Uterus (tissue), 4 donors: ENCODE data around the gene SLC25A30. TPM values are rescaled to one million over a fixed set of nuclear protein-coding genes. Genes with fewer than 3 reads are reported as not detected.

Source experiments
- DNase-seq, 2 donors: peaks; one replicate each; pipeline ENCODE4 v3.0.0-alpha.2; 2019 to 2020
- H3K27ac ChIP-seq, 2 donors: fragments of 200-600 bp; sonication (generic); 1 replicate in 1 of 2; 2 replicates in 1 of 2; pipeline ENCODE4 v1.5.1; 2016 to 2018
- H3K27me3 ChIP-seq, 2 donors: fragments of 200-600 bp; sonication (generic); one replicate each; pipeline ENCODE4 v1.5.1; 2018 to 2019; ENCODE audit warnings: control low read depth in 1 of 2
- H3K36me3 ChIP-seq, 2 donors: fragments of 200-600 bp; sonication (generic); one replicate each; pipeline ENCODE4 v1.5.1; 2019; ENCODE audit warnings: control low read depth in 1 of 2
- H3K4me1 ChIP-seq, 2 donors: fragments of 200-600 bp; sonication (generic); one replicate each; pipeline ENCODE4 v1.5.1; 2018 to 2019; ENCODE audit warnings: control low read depth in 1 of 2
- H3K4me3 ChIP-seq, 2 donors: fragments of 200-600 bp; sonication (generic); 1 replicate in 1 of 2; 2 replicates in 1 of 2; pipeline ENCODE4 v1.5.1; 2018 to 2019; ENCODE audit warnings: mild to moderate bottlenecking in 1 of 2
- H3K9me3 ChIP-seq, 2 donors: fragments of 200-600 bp; sonication (generic); one replicate each; pipeline ENCODE4 v1.5.1; 2019; ENCODE audit warnings: control low read depth in 1 of 2
- POLR2A ChIP-seq, 2 donors: fragments of 450-650 bp; IDR thresholded peaks; one replicate each; pipeline ENCODE4 v1.6.1; 2016; ENCODE audit warnings: antibody characterized with exemption in 2 of 2, mild to moderate bottlenecking in 1 of 2, moderate library complexity in 1 of 2
- intact Hi-C: fragments of 100-400 bp; cut with DNase I; formaldehyde crosslinking; loops from one replicate; pipeline ENCODE4 v1.15.1; 2023; ENCODE audit warnings: low total_unique reads
- total RNA-seq, 4 donors: library from RNA; depleted of rRNA in 3 of 4; stranded (reverse); fragments of >200 nt in 3 of 4; gene quantifications; one replicate each; pipeline versions ENCODE4 v1.1.0 to v1.2.4, GENCODE V29; 2014 to 2023
- TF ChIP-seq, protein P1 (sequence below), 4 experiments: fragments of 200-600 bp in 2 of 4; fragments of 450-650 bp in 2 of 4; sonication (generic) in 2 of 4; IDR thresholded peaks; one replicate each; pipeline ENCODE4 v1.5.1; 2016 to 2019; ENCODE audit warnings: antibody characterized with exemption in 4 of 4, mild to moderate bottlenecking in 2 of 4, moderate library complexity in 1 of 4
- donor health status: DM: yes; HTN: yes; CAD: no.

The SLC25A30 gene
- total RNA-seq, 4 donors from 2014 or later = 8.2 to 30.5 (median 22.2) TPM

DNA sequence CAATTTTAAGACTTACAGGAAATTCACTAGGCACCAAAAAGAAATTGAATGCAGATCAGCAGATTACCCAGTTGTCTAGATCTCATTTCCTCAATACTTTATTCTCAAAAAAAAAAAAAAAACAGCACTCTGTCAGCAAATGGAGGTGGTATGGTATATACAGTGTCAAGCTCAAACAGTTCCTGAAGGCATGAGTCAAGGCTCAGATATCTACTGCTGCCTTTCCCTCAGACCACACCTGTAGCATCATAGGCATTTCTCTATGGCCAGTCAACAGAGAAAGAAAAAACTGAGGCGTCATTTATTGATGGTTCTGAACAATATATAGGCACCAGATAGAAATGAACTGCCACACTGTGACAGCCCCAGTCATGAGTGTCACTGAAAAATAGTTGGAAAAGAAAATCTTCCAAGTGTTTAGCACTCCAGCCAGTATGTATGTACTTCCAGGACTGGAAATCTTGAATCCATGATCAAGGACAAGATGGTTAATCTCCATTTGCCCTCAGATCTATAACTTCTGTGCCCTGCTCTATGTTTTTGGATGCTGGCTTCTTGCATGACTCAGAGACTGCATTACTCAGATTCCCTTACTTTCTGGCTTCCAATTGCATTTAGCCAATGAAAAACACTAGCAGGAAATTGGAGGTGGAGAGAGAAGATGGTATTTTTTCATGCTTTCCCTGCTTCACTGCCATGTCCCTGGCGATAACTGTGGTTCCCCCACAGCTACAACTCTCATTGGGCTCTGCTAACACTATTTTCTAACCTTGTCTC is 38.2 kb upstream of the SLC25A30 start:
- TF ChIP-seq, protein P1, sequence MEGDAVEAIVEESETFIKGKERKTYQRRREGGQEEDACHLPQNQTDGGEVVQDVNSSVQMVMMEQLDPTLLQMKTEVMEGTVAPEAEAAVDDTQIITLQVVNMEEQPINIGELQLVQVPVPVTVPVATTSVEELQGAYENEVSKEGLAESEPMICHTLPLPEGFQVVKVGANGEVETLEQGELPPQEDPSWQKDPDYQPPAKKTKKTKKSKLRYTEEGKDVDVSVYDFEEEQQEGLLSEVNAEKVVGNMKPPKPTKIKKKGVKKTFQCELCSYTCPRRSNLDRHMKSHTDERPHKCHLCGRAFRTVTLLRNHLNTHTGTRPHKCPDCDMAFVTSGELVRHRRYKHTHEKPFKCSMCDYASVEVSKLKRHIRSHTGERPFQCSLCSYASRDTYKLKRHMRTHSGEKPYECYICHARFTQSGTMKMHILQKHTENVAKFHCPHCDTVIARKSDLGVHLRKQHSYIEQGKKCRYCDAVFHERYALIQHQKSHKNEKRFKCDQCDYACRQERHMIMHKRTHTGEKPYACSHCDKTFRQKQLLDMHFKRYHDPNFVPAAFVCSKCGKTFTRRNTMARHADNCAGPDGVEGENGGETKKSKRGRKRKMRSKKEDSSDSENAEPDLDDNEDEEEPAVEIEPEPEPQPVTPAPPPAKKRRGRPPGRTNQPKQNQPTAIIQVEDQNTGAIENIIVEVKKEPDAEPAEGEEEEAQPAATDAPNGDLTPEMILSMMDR (IDR thresholded peaks at IDR 0.05) = no peak
- TF ChIP-seq POLR2A (IDR thresholded peaks at IDR 0.05) = no peak
- DNase-seq = no peak
- H3K4me3 ChIP-seq = no peak overlapping the region
- intact Hi-C loops = no loop called here
- no peaks in the 10 kb centered on the region for H3K4me1 ChIP-seq
- no peak overlapping the region for H3K27ac ChIP-seq
- H3K27me3 ChIP-seq = no peaks in the 10 kb centered on the region
- H3K36me3 ChIP-seq = no peaks in the 10 kb centered on the region
- H3K9me3 ChIP-seq = no peaks in the 10 kb centered on the region

DNA sequence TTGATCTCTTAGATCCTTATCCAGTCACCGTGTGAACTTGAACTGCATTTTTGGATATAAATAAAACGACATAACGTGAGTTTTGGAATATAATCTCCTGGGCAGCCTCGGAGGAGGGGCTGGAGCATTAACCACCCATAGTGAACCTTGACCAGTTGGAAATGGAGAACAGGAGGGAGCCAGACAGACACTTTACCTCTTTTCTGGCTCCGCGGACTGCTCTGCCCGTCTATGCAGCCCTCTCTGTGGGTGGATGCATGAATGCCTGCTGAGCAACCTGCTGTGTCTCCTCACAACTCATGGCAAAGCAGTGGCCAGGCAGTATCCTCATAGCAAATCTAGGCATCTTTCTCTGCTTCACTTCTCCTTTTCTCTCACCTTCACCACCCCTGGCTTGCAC is 36.0 kb upstream of the SLC25A30 start:
- Histone ChIP-seq H3K4me3 (no peak overlapping the region), H3K27ac (no peak overlapping the region), H3K36me3 (no peaks in the 10 kb centered on the region), H3K4me1 (no peaks in the 10 kb centered on the region), H3K9me3 (no peaks in the 10 kb centered on the region), H3K27me3 (no peaks in the 10 kb centered on the region)
- no peak for DNase-seq
- TF ChIP-seq, protein P1 (IDR thresholded peaks at IDR 0.05) = no peak
- no peak for TF ChIP-seq POLR2A (IDR thresholded peaks at IDR 0.05)
- intact Hi-C loops = no loop called here

DNA sequence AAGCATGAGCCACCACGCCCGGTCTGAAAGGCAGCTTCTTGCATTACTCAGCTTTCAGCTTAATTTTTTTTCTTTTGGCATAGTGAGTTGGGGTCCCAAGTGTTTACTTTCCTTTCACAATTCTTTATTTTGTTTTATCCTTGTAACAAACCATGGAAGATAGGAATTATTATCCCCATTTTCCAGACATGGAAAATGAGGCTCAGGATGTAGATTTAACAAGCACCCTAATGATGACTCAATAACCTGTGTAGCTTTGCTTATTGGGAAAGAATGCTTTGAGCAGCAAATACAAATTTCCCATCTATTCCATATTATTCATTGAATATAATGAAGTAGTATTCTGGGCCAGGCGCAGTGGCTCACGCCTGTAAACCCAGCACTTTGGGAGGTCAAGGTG is 33.1 kb upstream of the SLC25A30 start:
- Histone ChIP-seq H3K36me3 (no peaks in the 10 kb centered on the region), H3K4me1 (no peaks in the 10 kb centered on the region), H3K4me3 (no peak overlapping the region), H3K27ac (no peak overlapping the region), H3K27me3 (no peaks in the 10 kb centered on the region), H3K9me3 (no peaks in the 10 kb centered on the region)
- DNase-seq = no peak
- intact Hi-C loops = no loop called here
- no peak for TF ChIP-seq POLR2A (IDR thresholded peaks at IDR 0.05)
- TF ChIP-seq, protein P1 (IDR thresholded peaks at IDR 0.05) = no peak

DNA sequence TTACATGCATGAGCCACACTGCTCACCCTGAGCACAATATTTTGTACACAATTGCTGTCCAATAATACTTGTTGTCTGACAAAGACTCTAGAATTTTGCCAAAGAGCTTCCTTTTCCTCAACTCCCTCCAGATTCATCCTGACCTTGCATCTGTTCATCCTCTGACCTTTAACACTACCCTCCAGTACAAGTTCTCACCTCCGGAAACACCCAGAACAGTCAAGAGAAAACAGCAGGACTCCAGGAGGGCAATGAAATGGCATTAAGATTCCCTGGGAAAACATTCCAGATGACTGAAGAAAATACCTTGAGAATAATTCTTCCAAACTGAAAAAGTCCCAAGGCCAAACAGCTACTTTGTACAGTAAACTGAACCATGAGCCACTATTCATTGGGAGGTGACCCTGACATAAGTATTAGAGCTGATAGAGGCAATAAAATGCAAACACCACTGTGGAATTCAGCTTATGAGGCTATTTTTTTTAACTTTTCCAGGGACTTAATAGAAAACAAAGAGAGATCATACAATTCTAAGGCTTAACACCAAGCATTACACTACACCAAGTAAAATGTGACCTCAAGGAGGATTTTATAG is 30.9 kb upstream of the SLC25A30 start:
- Histone ChIP-seq H3K9me3 (no peaks in the 10 kb centered on the region), H3K4me3 (no peak overlapping the region), H3K4me1 (no peaks in the 10 kb centered on the region), H3K27me3 (no peaks in the 10 kb centered on the region), H3K27ac (no peak overlapping the region), H3K36me3 (no peaks in the 10 kb centered on the region)
- TF ChIP-seq POLR2A (IDR thresholded peaks at IDR 0.05) = no peak
- TF ChIP-seq, protein P1 (IDR thresholded peaks at IDR 0.05) = no peak
- intact Hi-C loops = no loop called here
- DNase-seq = no peak

DNA sequence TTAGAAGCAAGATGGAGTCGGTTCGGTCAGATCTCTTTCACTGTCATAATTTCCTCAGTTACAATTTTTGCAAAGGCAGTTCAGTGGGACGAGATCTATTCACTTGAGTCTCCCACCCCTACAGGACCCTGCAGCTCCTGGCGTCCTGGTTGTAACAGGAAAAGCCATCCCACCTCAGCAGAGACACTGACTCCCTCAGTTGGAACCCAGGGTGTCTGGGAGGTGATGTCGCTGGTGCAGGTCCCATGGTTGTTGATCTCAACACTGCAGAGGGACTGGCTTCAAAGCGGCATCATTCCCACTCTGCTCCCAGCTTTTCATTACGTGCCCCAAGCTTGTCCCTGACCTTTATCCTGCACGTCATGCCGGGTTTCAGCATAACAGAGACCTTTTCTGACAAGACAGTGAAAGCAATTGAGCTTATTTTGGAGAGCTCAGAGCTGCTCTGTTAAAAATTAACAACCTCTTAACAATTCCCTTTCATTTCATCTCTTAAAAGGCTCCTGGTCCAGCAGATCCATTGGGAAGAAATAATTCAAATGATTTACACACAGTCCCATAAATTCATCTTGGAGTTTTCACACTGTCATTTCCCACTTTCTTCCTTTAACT is 29.0 kb upstream of the SLC25A30 start:
- Histone ChIP-seq H3K9me3 (no peaks in the 10 kb centered on the region), H3K27ac (no peak overlapping the region), H3K27me3 (no peaks in the 10 kb centered on the region), H3K36me3 (no peaks in the 10 kb centered on the region), H3K4me1 (no peaks in the 10 kb centered on the region), H3K4me3 (no peak overlapping the region)
- DNase-seq = no peak
- no peak for TF ChIP-seq POLR2A (IDR thresholded peaks at IDR 0.05)
- TF ChIP-seq, protein P1 (IDR thresholded peaks at IDR 0.05) = no peak
- intact Hi-C loops = no loop called here
